Lower leg skin (tissue), 4 donors: ENCODE results near the gene RPTOR. TPM values are rescaled to one million over a fixed set of nuclear protein-coding genes. Genes with fewer than 3 reads are reported as not detected.
"Not testable (repeated sequence)": the region's sequence is repeated elsewhere in the genome, so short reads cannot be mapped to it uniquely, and the experiment has no call there.

Experiments used
- DNase-seq, 2 donors: peaks; one replicate each; pipeline ENCODE4 v3.0.0-alpha.2; 2019; ENCODE audit warnings: low spot score in 2 of 2
- H3K4me3 ChIP-seq: fragments of 200-600 bp; sonication (generic); 2 replicates; pipeline ENCODE4 v1.5.1; 2017; ENCODE audit warnings: mild to moderate bottlenecking, low read depth; ENCODE audit not compliant: poor library complexity, severe bottlenecking
- POLR2A ChIP-seq, 2 donors: fragments of 450-650 bp; IDR thresholded peaks; one replicate each; pipeline ENCODE4 v1.6.1; 2016 to 2017; ENCODE audit warnings: antibody characterized with exemption in 2 of 2, mild to moderate bottlenecking in 1 of 2, moderate library complexity in 1 of 2
- WGBS, 2 donors: methylation state at CpG; one replicate each; pipeline ENCODE4 v1.1.5; 2018; 5-methylcytosine and 5-hydroxymethylcytosine counted together
- intact Hi-C: fragments of 100-400 bp; cut with DNase I; formaldehyde crosslinking; loops from one replicate; pipeline ENCODE4 v1.15.0; 2023; ENCODE audit warnings: low total_unique reads
- total RNA-seq, 4 donors: library from RNA; depleted of rRNA; stranded (reverse); fragments of >200 nt; gene quantifications; one replicate each; pipeline ENCODE4 v1.1.0, GENCODE V29; 2016
- TF ChIP-seq, protein P1 (sequence below), 3 donors: fragments of 450-650 bp; IDR thresholded peaks; one replicate each; pipeline ENCODE4 v1.5.1; 2016; ENCODE audit warnings: antibody characterized with exemption in 3 of 3, mild to moderate bottlenecking in 3 of 3, moderate library complexity in 2 of 3

RPTOR gene
- total RNA-seq, 4 donors from 2014 or later = 30.7 to 68.2 (median 39.8) TPM

DNA sequence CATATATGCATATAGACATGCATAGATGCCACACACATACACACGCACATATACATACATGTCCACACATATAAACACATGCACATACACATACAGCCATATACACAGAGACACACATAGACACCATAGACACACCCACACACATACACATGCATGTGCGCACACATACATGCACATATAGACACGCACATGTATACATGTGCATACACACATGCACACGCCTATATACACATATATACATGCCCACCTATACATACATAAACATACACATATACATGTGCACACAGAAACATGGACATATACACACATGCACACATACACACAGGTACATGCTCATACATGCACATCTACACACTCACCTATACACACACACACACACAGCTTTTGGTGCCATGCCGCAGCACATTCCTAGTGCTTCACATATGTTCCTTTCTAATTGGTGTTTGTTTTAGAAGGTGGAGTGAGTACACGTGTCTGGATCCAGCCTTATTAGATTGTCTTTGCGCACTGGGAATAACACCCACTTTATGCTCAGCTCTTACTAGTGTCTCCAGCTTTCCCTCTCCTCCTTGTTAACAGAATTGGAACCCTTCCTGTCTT is 198.0 kb downstream of the RPTOR start:
- intact Hi-C loops = no loop called here
- WGBS, 2 donors = 73 to 88% methylated on average over 7 of the region's 7 CpGs
- TF ChIP-seq, protein P1, sequence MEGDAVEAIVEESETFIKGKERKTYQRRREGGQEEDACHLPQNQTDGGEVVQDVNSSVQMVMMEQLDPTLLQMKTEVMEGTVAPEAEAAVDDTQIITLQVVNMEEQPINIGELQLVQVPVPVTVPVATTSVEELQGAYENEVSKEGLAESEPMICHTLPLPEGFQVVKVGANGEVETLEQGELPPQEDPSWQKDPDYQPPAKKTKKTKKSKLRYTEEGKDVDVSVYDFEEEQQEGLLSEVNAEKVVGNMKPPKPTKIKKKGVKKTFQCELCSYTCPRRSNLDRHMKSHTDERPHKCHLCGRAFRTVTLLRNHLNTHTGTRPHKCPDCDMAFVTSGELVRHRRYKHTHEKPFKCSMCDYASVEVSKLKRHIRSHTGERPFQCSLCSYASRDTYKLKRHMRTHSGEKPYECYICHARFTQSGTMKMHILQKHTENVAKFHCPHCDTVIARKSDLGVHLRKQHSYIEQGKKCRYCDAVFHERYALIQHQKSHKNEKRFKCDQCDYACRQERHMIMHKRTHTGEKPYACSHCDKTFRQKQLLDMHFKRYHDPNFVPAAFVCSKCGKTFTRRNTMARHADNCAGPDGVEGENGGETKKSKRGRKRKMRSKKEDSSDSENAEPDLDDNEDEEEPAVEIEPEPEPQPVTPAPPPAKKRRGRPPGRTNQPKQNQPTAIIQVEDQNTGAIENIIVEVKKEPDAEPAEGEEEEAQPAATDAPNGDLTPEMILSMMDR (IDR thresholded peaks at IDR 0.05) = no peak
- TF ChIP-seq POLR2A (IDR thresholded peaks at IDR 0.05) = no peak

DNA sequence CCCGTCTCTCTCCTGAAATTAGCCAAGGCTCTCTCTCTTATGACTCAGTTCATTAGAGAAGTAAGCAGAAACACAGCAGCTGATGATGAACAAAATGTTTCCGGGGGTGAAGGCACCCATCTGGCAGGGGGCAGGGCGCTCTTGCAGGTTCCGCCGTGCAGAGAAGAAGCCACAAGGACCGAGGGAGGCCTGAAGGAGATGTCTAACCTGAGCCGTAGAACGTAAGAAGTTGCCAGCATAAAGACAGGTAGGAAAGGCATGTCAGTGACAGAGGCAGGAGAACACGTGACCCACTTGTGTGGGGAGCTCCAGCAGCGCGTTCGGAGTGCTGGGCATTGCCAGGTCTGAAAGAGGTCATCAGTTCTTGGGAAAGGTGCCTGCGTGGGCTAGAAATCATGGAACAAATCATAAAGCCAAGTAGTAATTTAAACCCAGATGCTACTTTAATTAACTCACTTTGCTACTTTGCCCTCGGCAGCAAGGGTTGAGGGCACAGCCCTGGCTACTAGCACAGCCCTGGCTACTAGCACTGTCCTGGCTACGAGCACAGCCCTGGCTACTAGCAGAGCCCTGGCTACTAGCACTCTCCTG is 198.6 kb downstream of the RPTOR start:
- intact Hi-C loops = no loop called here
- WGBS, 2 donors = 61 to 65% methylated on average over 15 of the region's 15 CpGs
- no peak overlapping the region for H3K4me3 ChIP-seq
- no peak for DNase-seq
- no peak for TF ChIP-seq POLR2A (IDR thresholded peaks at IDR 0.05)
- TF ChIP-seq, protein P1 (IDR thresholded peaks at IDR 0.05) = no peak

More for the DNA sequence above, 198.0 kb downstream of the RPTOR start:
- H3K4me3 ChIP-seq = no peak overlapping the region
- DNase-seq = no peak

DNA sequence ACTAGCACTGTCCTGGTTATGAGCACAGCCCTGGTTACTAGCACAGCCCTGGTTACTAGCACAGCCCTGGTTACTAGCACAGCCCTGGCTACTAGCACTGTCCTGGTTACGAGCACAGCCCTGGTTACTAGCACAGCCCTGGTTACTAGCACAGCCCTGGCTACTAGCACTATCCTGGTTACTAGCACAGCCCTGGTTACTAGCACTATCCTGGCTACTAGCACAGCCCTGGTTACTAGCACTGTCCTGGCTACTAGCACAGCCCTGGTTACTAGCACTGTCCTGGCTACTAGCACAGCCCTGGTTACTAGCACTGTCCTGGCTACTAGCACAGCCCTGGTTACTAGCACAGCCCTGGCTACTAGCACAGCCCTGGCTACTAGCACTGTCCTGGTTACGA is 199.3 kb downstream of the RPTOR start:
- intact Hi-C loops, DNase-seq, H3K4me3 ChIP-seq: not testable (repeated sequence)
- WGBS, 2 donors = 90 to 100% methylated on average over 1 of the region's 2 CpGs

DNA sequence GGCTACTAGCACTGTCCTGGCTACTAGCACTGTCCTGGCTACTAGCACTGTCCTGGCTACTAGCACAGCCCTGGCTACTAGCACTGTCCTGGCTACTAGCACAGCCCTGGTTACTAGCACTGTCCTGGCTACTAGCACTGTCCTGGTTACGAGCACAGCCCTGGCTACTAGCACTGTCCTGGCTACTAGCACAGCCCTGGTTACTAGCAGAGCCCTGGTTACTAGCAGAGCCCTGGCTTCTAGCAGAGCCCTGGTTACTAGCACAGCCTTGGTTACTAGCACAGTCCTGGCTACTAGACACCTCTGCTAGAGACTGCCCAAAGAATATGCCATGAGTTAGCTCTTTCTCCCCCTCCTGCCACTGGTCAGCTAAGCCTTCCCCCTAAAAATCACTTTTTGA is 200.1 kb downstream of the RPTOR start:
- DNase-seq, H3K4me3 ChIP-seq, intact Hi-C loops: not testable (repeated sequence)
- no CpG with 5 or more reads among the region's 1 CpG for WGBS, 2 donors

DNA sequence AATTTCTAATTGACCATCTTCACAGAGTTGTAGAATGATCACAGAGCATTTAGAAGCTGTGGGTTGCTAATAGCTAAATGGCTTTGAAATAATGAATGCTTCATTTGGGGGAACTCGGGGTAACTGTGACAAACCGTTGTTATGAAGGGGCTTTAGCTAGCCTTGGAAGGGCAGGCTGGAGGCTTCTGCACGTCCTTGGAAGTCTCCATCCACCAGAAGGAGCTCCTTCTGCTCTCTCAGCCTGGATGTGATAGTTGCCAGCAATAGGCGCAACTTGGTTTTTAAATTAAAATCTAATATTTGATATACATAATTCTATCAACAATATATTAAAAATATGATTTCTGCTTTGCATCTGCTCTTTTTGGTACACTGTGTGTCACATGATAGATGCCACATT is 200.5 kb downstream of the RPTOR start:
- intact Hi-C loops = no loop called here
- DNase-seq = no peak
- no peak overlapping the region for H3K4me3 ChIP-seq

DNA sequence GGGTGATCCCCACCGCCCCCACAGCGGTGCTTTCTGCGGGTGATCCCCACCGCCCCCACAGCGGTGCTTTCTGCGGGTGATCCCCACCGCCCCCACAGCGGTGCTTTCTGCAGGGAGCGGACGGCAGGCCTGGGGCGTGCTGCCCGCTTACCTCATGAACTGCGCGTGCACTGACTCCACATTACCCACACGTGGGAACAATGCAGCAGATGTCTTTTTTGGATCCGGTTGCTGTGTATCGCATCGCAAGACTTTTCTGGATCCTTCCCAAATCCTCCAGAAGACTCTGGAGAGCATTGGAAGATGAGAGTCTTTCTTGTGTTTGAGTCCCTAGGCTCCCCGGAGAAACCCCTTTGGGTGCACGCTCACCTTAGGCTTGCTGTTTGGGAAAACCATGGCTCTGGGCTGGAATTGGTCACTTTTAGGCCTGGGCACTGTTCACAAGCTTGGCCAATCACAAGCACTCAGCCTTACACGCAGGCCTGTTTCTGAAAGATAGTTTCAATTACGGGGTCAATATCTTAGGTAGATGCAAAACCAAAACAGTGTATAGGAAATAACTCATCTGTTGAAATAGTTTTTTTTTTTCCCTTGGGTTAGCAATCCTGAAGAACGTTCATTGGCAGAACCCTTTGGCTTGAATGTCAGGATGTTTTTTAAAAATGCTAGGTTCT is 201.8 kb downstream of the RPTOR start:
- no peak overlapping the region for H3K4me3 ChIP-seq
- DNase-seq = no peak
- TF ChIP-seq, protein P1 (IDR thresholded peaks at IDR 0.05) = no peak
- TF ChIP-seq POLR2A (IDR thresholded peaks at IDR 0.05) = no peak
- WGBS, 2 donors = 85 to 92% methylated on average over 19 to 23 of the region's 23 CpGs
- intact Hi-C loops = no loop called here

More for the DNA sequence above, 200.5 kb downstream of the RPTOR start:
- 92 to 94% methylated on average over 4 of the region's 4 CpGs for WGBS, 2 donors
- TF ChIP-seq, protein P1 (IDR thresholded peaks at IDR 0.05) = no peak
- no peak for TF ChIP-seq POLR2A (IDR thresholded peaks at IDR 0.05)
